GM23338 (cell line): Measurements from ENCODE around the gene SENP3. TPM values are rescaled to one million over a fixed set of nuclear protein-coding genes. Genes with fewer than 3 reads are reported as not detected.

Source experiments
- ATAC-seq: fragments of 200-7000 bp; cut with Tn5 transposase; 3 replicates; pipeline ENCODE4 v1.9.1; 2020
- DNase-seq: peaks from one replicate; pipeline ENCODE4 v3.0.0-alpha.2; 2015; ENCODE audit warnings: low spot score
- H2AFZ ChIP-seq: fragments of 200-600 bp; sonication (generic); 2 replicates; pipeline ENCODE4 v1.8.0; 2016; ENCODE audit warnings: antibody characterized with exemption, mild to moderate bottlenecking, moderate library complexity
- H3F3A ChIP-seq: fragments of 200-600 bp; sonication (generic); replicated peaks from 2 replicates; pipeline ENCODE4 v1.8.0; 2017; ENCODE audit warnings: antibody characterized with exemption, mixed run types, low read depth
- H3K27ac ChIP-seq: fragments of 200-600 bp; sonication (generic); 2 replicates; pipeline ENCODE4 v1.6.1; 2016; ENCODE audit warnings: low read depth
- H3K27me3 ChIP-seq: fragments of 200-600 bp; sonication (generic); 2 replicates; pipeline ENCODE4 v1.8.0; 2016; ENCODE audit warnings: mild to moderate bottlenecking, mixed run types, moderate library complexity; ENCODE audit not compliant: insufficient read depth
- H3K36me3 ChIP-seq: fragments of 200-600 bp; sonication (generic); 2 replicates; pipeline ENCODE4 v1.8.0; 2016; ENCODE audit warnings: mild to moderate bottlenecking; ENCODE audit not compliant: insufficient read depth
- H3K4me1 ChIP-seq: fragments of 200-600 bp; sonication (generic); 2 replicates; pipeline ENCODE4 v1.8.0; 2016; ENCODE audit warnings: mild to moderate bottlenecking, moderate library complexity; ENCODE audit not compliant: insufficient read depth
- H3K4me2 ChIP-seq: fragments of 200-600 bp; sonication (generic); 2 replicates; pipeline ENCODE4 v1.7.1; 2017; ENCODE audit warnings: mixed run types
- H3K4me3 ChIP-seq: fragments of 200-600 bp; sonication (generic); 2 replicates; pipeline ENCODE4 v1.6.1; 2016; ENCODE audit warnings: mixed run types
- H3K79me2 ChIP-seq: fragments of 200-600 bp; sonication (generic); replicated peaks from 2 replicates; pipeline ENCODE4 v1.8.0; 2017; ENCODE audit warnings: mild to moderate bottlenecking; ENCODE audit not compliant: insufficient read depth
- H3K9me2 ChIP-seq: fragments of 200-600 bp; sonication (generic); 2 replicates; pipeline ENCODE4 v1.8.0; 2017; ENCODE audit not compliant: insufficient read depth
- H4K20me1 ChIP-seq: fragments of 200-600 bp; sonication (generic); replicated peaks from 2 replicates; pipeline ENCODE4 v1.8.0; 2017; ENCODE audit warnings: mild to moderate bottlenecking; ENCODE audit not compliant: insufficient read depth
- H3K27ac Mint-ChIP-seq: 2 replicates; pipeline ENCODE4 v1.8.0; 2020; ENCODE audit warnings: inconsistent platforms, mild to moderate bottlenecking, moderate library complexity, mixed read lengths
- H3K27me3 Mint-ChIP-seq: 3 replicates; pipeline ENCODE4 v1.8.0; 2022; ENCODE audit warnings: low read depth, mild to moderate bottlenecking, moderate library complexity, mixed read lengths, inconsistent platforms; ENCODE audit not compliant: insufficient read depth, poor library complexity
- H3K36me3 Mint-ChIP-seq: 3 replicates; pipeline ENCODE4 v1.8.0; 2021; ENCODE audit warnings: low read depth, mild to moderate bottlenecking, inconsistent platforms, moderate library complexity, mixed read lengths
- H3K4me1 Mint-ChIP-seq: 3 replicates; pipeline ENCODE4 v1.8.0; 2020; ENCODE audit warnings: mild to moderate bottlenecking, inconsistent platforms, mixed read lengths
- H3K4me3 Mint-ChIP-seq: 3 replicates; pipeline ENCODE4 v1.8.0; 2021; ENCODE audit warnings: moderate library complexity, mild to moderate bottlenecking, inconsistent platforms, mixed read lengths
- H3K9me3 Mint-ChIP-seq: 3 replicates; pipeline ENCODE4 v1.8.0; 2020; ENCODE audit warnings: moderate library complexity, mild to moderate bottlenecking, inconsistent platforms, mixed read lengths
- CREB1 ChIP-seq: fragments of 250-450 bp; sonication (Bioruptor Pico); IDR thresholded peaks from 2 replicates; pipeline ENCODE4 v1.5.0; 2020; ENCODE audit warnings: low read depth, mild to moderate bottlenecking, moderate library complexity
- CTCF ChIP-seq, 2 experiments: fragments of 200-600 bp in 1 of 2; sonication (generic) in 1 of 2; conservative IDR thresholded peaks; 2 replicates each; pipeline versions ENCODE4 v1.5.1 to v1.6.1; 2016 to 2017; ENCODE audit warnings: antibody characterized with exemption in 2 of 2, low read depth in 2 of 2, mild to moderate bottlenecking in 2 of 2, moderate library complexity in 1 of 2
- ETS1 ChIP-seq: IDR thresholded peaks from 2 replicates; pipeline ENCODE4 v1.6.1; 2016; ENCODE audit warnings: antibody characterized with exemption
- EZH2phosphoT487 ChIP-seq: fragments of 200-600 bp; sonication (generic); IDR thresholded peaks from one replicate; pipeline ENCODE4 v1.8.1; 2018; ENCODE audit warnings: antibody characterized with exemption; ENCODE audit not compliant: unreplicated experiment
- JUNB ChIP-seq: IDR thresholded peaks from one replicate; pipeline ENCODE4 v1.6.1; 2016; ENCODE audit warnings: antibody characterized with exemption; ENCODE audit not compliant: unreplicated experiment
- REST ChIP-seq: IDR thresholded peaks from one replicate; pipeline ENCODE4 v1.6.1; 2018; ENCODE audit warnings: antibody characterized with exemption; ENCODE audit not compliant: unreplicated experiment
- STAT1 ChIP-seq: IDR thresholded peaks from one replicate; pipeline ENCODE4 v1.6.1; 2016; ENCODE audit warnings: antibody characterized with exemption; ENCODE audit not compliant: unreplicated experiment
- ZNF114 ChIP-seq: fragments of 250-450 bp; sonication (Bioruptor Pico); IDR thresholded peaks from 2 replicates; pipeline ENCODE4 v1.5.0; 2020; ENCODE audit warnings: mild to moderate bottlenecking, moderate library complexity
- polyA plus RNA-seq: library from polyadenylated mRNA; unstranded; fragments of >200 nt; fragmentation: Nextera tagmentation; extraction: Ambion mirVana; gene quantifications from 2 replicates; pipeline ENCODE4 v1.2.1, GENCODE V29; 2016
- total RNA-seq: library from RNA; depleted of rRNA; stranded (reverse); fragments of >200 nt; shearing (Covaris generic); gene quantifications from 2 replicates; pipeline ENCODE4 v1.2.3, GENCODE V29; 2014

SENP3 gene
- total and polyA plus RNA-seq, 2 experiments from 2014 or later: 6.5 to 138 TPM

- Mint-ChIP-seq H3K9me3 (no peaks in the 10 kb centered on the region), H3K4me1 (peaks cover 36% of the 10 kb centered on the region), H3K27me3 (peaks cover 18% of the 10 kb centered on the region), H3K4me3 (peak overlapping the region; percentile 51), H3K27ac (peak overlapping the region; percentile 96), H3K36me3 (peaks cover 63% of the 10 kb centered on the region)
- Histone ChIP-seq H3F3A (peaks cover 35% of the 10 kb centered on the region), H3K79me2 (peaks cover 5% of the 10 kb centered on the region), H3K27me3 (no peaks in the 10 kb centered on the region), H3K9me2 (no peaks in the 10 kb centered on the region), H3K4me3 (peak overlapping the region; percentile 88), H3K4me1 (peaks cover 14% of the 10 kb centered on the region), H3K27ac (peak overlapping the region; percentile 97), H2AFZ (no peak overlapping the region), H4K20me1 (no peaks in the 10 kb centered on the region), H3K36me3 (peaks cover 32% of the 10 kb centered on the region), H3K4me2 (peak overlapping the region; percentile 70)
- ATAC-seq (peak; percentile 51), DNase-seq (peak; percentile 74)
- TF ChIP-seq REST: no peak
- no peak for TF ChIP-seq STAT1
- no peak for TF ChIP-seq EZH2phosphoT487
- TF ChIP-seq JUNB: no peak
These were observed 29.0 kb downstream of the SENP3 start for GRCh38 chr17:7590743-7591142.

GRCh38 chr17:7591596-7591995 is 29.9 kb downstream of the SENP3 start:
- ATAC-seq (no peak), DNase-seq (no peak)
- Mint-ChIP-seq H3K4me3 (peak overlapping the region; percentile 51; the same call in 1 of the 3 replicates), H3K4me1 (peaks cover 35% of the 10 kb centered on the region), H3K27ac (peak overlapping the region; percentile 96), H3K27me3 (peaks cover 16% of the 10 kb centered on the region), H3K9me3 (no peaks in the 10 kb centered on the region), H3K36me3 (peaks cover 69% of the 10 kb centered on the region)
- H3K4me1 ChIP-seq: peaks cover 14% of the 10 kb centered on the region
- peaks cover 33% of the 10 kb centered on the region for H3F3A ChIP-seq
- no peaks in the 10 kb centered on the region for H3K9me2 ChIP-seq
- H2AFZ ChIP-seq: no peak overlapping the region
- H3K4me3 ChIP-seq: no peak overlapping the region
- no peaks in the 10 kb centered on the region; the same call in 1 of the 2 replicates for H4K20me1 ChIP-seq
- no peaks in the 10 kb centered on the region for H3K79me2 ChIP-seq
- H3K27ac ChIP-seq: peak overlapping the region; percentile 97
- H3K36me3 ChIP-seq: peaks cover 32% of the 10 kb centered on the region
- peak overlapping the region; percentile 71; the same call in 1 of the 2 replicates for H3K4me2 ChIP-seq
- no peaks in the 10 kb centered on the region for H3K27me3 ChIP-seq
- TF ChIP-seq ZNF114 (no peak), EZH2phosphoT487 (no peak), CTCF (conservative IDR thresholded peaks at IDR 0.05; ENCODE audit: low read depth in 2 of 2) (no peak), STAT1 (no peak), REST (no peak), ETS1 (no peak), CREB1 (no peak)
